GM12878 (cell line): ENCODE data around the gene VARS1. TPM values are rescaled to one million over a fixed set of nuclear protein-coding genes. Genes with fewer than 3 reads are reported as not detected.
A peak's percentile ranks its signal among the peaks of the same experiment; 100 is the strongest.

Experiments
- RCOR1 ChIP-seq: conservative IDR thresholded peaks from 2 replicates; pipeline ENCODE4 v1.6.1; 2012; ENCODE audit warnings: low read depth, low read length, improper control_type of control experiment
- SMARCA5 ChIP-seq: fragments of 450-650 bp; IDR thresholded peaks from 2 replicates; pipeline ENCODE4 v1.6.1; 2017; ENCODE audit warnings: mild to moderate bottlenecking
- SUZ12 ChIP-seq: fragments of 200-600 bp; sonication (generic); IDR thresholded peaks from one replicate; pipeline ENCODE4 v1.6.1; 2018; ENCODE audit warnings: antibody characterized with exemption, mild to moderate bottlenecking; ENCODE audit not compliant: unreplicated experiment
- polyA plus RNA-seq, 11 experiments: library from polyadenylated mRNA; depleted of rRNA in 4 of 11; unstranded in 6 of 11; stranded (reverse) in 5 of 11; fragments of >200 nt; fragmentation: Nextera tagmentation in 4 of 11; fragmentation: Illumina TruSeq in 1 of 11; extraction: Ambion mirVana in 4 of 11; extraction: Trizol in 1 of 11; gene quantifications; 1 replicate in 1 of 11; 2 replicates in 10 of 11; pipeline versions ENCODE4 v1.2.1 to v1.2.3, GENCODE V29; 2011 to 2016; ENCODE audit warnings: inconsistent platforms in 2 of 11, missing spikeins in 2 of 11, low read depth in 1 of 11
- total RNA-seq, 4 experiments: library from RNA; depleted of rRNA in 3 of 4; stranded (reverse); fragments of >200 nt in 3 of 4; fragmentation: Illumina TruSeq in 1 of 4; extraction: Trizol in 1 of 4; gene quantifications; 2 replicates each; pipeline versions ENCODE4 v1.2.1 to v1.2.3, GENCODE V29; 2013 to 2021
- TF ChIP-seq, protein P1 (sequence below): IDR thresholded peaks from 2 replicates; pipeline ENCODE4 v1.6.1; 2012; ENCODE audit warnings: low read depth, low read length, improper control_type of control experiment
- TF ChIP-seq, protein P2 (sequence below): fragments of 450-650 bp; IDR thresholded peaks from 2 replicates; pipeline ENCODE4 v1.6.1; 2016; ENCODE audit warnings: mild to moderate bottlenecking, moderate library complexity, borderline replicate concordance

VARS1 gene
- total and polyA plus RNA-seq, 10 of the 15 experiments (the other 5 are each of a cell fraction or from before 2014, with no cell fraction given), result 1.2 to 243 (median 80.7) TPM

DNA sequence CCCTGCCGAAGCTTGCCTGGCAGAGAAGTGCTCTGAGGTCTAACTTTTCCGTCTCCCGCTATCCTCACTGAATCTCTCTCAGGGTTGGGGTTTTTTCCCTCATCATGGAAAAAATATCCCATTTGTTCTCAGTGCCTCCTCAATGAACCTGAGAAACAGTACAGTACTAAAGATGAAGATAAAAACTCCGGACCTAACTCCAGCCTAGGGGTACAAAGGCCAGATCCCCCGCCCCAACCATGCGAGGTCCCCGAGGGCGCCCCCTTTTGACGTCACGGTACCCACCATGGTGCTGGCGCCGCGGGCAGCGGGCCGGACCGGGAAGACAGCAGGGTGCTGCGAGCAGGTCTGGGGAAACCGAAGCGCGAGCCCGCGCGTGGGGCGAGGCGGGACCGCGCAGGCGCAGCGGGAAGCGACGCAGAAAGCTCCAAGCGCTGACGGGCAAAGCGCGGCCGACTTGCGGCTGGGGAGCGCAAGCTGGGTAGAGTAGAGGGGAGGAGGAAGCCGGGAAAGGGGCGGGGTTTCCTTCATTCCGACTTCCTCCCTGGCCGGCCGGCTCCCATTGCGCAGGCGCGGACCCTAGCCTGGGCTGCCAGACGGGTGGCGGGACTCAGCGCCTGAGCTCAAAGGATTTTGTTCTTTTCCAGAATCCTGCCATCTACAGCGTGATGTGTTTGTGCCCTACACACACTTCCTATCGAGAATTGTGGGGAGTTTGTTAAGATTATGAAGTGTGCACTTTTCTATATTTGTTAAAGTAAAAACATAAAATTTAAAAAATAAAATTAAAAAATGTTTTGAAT is 11.1 kb upstream of the VARS1 start, which contains the start of gene LSM2 (continued):
- no peak for TF ChIP-seq RCOR1
- TF ChIP-seq SUZ12, result no peak
- TF ChIP-seq, protein P1, sequence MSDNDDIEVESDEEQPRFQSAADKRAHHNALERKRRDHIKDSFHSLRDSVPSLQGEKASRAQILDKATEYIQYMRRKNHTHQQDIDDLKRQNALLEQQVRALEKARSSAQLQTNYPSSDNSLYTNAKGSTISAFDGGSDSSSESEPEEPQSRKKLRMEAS, result no peak
- TF ChIP-seq, protein P2, sequence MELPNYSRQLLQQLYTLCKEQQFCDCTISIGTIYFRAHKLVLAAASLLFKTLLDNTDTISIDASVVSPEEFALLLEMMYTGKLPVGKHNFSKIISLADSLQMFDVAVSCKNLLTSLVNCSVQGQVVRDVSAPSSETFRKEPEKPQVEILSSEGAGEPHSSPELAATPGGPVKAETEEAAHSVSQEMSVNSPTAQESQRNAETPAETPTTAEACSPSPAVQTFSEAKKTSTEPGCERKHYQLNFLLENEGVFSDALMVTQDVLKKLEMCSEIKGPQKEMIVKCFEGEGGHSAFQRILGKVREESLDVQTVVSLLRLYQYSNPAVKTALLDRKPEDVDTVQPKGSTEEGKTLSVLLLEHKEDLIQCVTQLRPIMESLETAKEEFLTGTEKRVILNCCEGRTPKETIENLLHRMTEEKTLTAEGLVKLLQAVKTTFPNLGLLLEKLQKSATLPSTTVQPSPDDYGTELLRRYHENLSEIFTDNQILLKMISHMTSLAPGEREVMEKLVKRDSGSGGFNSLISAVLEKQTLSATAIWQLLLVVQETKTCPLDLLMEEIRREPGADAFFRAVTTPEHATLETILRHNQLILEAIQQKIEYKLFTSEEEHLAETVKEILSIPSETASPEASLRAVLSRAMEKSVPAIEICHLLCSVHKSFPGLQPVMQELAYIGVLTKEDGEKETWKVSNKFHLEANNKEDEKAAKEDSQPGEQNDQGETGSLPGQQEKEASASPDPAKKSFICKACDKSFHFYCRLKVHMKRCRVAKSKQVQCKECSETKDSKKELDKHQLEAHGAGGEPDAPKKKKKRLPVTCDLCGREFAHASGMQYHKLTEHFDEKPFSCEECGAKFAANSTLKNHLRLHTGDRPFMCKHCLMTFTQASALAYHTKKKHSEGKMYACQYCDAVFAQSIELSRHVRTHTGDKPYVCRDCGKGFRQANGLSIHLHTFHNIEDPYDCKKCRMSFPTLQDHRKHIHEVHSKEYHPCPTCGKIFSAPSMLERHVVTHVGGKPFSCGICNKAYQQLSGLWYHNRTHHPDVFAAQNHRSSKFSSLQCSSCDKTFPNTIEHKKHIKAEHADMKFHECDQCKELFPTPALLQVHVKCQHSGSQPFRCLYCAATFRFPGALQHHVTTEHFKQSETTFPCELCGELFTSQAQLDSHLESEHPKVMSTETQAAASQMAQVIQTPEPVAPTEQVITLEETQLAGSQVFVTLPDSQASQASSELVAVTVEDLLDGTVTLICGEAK, result peak; percentile 42; the same call in 1 of the 2 replicates
- TF ChIP-seq SMARCA5, result peak; percentile 72; the same call in 1 of the 2 replicates
